LHCN-M2 (cell line): ENCODE measurements around the gene TANGO2. TPM values are rescaled to one million over a fixed set of nuclear protein-coding genes. Genes with fewer than 3 reads are reported as not detected.
A peak's percentile ranks its signal among the peaks of the same experiment; 100 is the strongest.

Experiments
- DNase-seq: peaks from one replicate; pipeline ENCODE4 v3.0.0-alpha.2; 2012; ENCODE audit warnings: low read depth
- total RNA-seq: library from RNA; depleted of rRNA; stranded (reverse); fragments of >200 nt; gene quantifications from 2 replicates; pipeline ENCODE4 v1.2.3, GENCODE V29; 2014

TANGO2 gene
- total RNA-seq, 1 experiment from 2014 or later: 30.8 TPM

GRCh38 chr22:20043057-20043996 lies 22.4 kb downstream of the TANGO2 start:
- DNase-seq: no peak

GRCh38 chr22:20043997-20044342 lies 23.1 kb downstream of the TANGO2 start:
- DNase-seq: no peak

GRCh38 chr22:20044495-20045151 lies 23.7 kb downstream of the TANGO2 start:
- no peak for DNase-seq

- no peak for DNase-seq
Measured at GRCh38 chr22:20046730-20047129, 25.8 kb downstream of the TANGO2 start.

- DNase-seq: no peak
Measured at GRCh38 chr22:20051927-20052308, 31.0 kb downstream of the TANGO2 start.

GRCh38 chr22:20052309-20053259 lies 31.7 kb downstream of the TANGO2 start:
- no peak for DNase-seq

- no peak for DNase-seq
Measured at GRCh38 chr22:20053407-20054033, 32.6 kb downstream of the TANGO2 start.

- no peak for DNase-seq
Measured at GRCh38 chr22:20054034-20054427, 33.1 kb downstream of the TANGO2 start.

- DNase-seq: no peak
Measured at GRCh38 chr22:20054485-20054884, 33.6 kb downstream of the TANGO2 start.

GRCh38 chr22:20055144-20055543 lies 34.2 kb downstream of the TANGO2 start:
- no peak for DNase-seq

- no peak for DNase-seq
Measured at GRCh38 chr22:20055654-20056053, 34.7 kb downstream of the TANGO2 start.

GRCh38 chr22:20056161-20056560 lies 35.3 kb downstream of the TANGO2 start:
- DNase-seq: no peak

GRCh38 chr22:20056696-20057386 lies 35.9 kb downstream of the TANGO2 start:
- DNase-seq: no peak

GRCh38 chr22:20057596-20058268 lies 36.8 kb downstream of the TANGO2 start:
- DNase-seq: no peak

GRCh38 chr22:20058989-20059770 lies 38.3 kb downstream of the TANGO2 start:
- peak; percentile 24 for DNase-seq

GRCh38 chr22:20060700-20061480 lies 40.0 kb downstream of the TANGO2 start:
- no peak for DNase-seq

- peak; percentile 6 for DNase-seq
Measured at GRCh38 chr22:20061481-20061861, 40.6 kb downstream of the TANGO2 start.

- DNase-seq: no peak
Measured at GRCh38 chr22:20062043-20062765, 41.3 kb downstream of the TANGO2 start.
